ENCODE results near the gene POU4F3.
"Not testable (repeated sequence)": the region's sequence is repeated elsewhere in the genome, so short reads cannot be mapped to it uniquely, and the experiment has no call there.

The POU4F3 gene

GRCh38 chr5:146338774-146339714 is at the start of gene POU4F3:
Gene POU4F3, plus strand, starts transcription at chr5:146338839. Its CDS starts 274 bp downstream, at chr5:146339113.
- Histone ChIP-seq H3K4me2 (ENCODE audit: low read length) (no peak within 1 kb of the TSS), H2AFZ (ENCODE audit: low read depth, low read length) (no peak within 1 kb of the TSS), H3K27ac (ENCODE audit: low read length) (no peak within 1 kb of the TSS), H3K9me3 (ENCODE audit: insufficient read depth, low read length) (no peaks in the 10 kb centered on the region), H3K79me2 (ENCODE audit: low read length) (no peaks in the 10 kb centered on the region), H4K20me1 (ENCODE audit: insufficient read depth, low read length) (no peaks in the 10 kb centered on the region), H3K27me3 (ENCODE audit: low read depth, low read length) (no peaks in the 10 kb centered on the region), H3K4me1 (ENCODE audit: low read length) (no peaks in the 10 kb centered on the region), H3K9ac (ENCODE audit: low read length) (no peak within 1 kb of the TSS), H3K4me3 (ENCODE audit: low read length) (no peak within 1 kb of the TSS), H3K36me3 (replicated peaks; ENCODE audit: low read depth, low read length) (no peaks in the 10 kb centered on the region)
- TF ChIP-seq CTCF (IDR thresholded peaks at IDR 0.05; ENCODE audit: low read depth, low read length) (no peak), EZH2phosphoT487 (IDR thresholded peaks at IDR 0.05; ENCODE audit: low read depth) (no peak)

- Histone ChIP-seq H3K4me3 (ENCODE audit: low read length) (no peak overlapping the region), H3K4me1 (ENCODE audit: low read length) (no peaks in the 10 kb centered on the region), H3K36me3 (replicated peaks; ENCODE audit: low read depth, low read length) (peaks cover 4% of the 10 kb centered on the region), H4K20me1 (ENCODE audit: insufficient read depth, low read length) (no peaks in the 10 kb centered on the region), H3K27ac (ENCODE audit: low read length) (no peak overlapping the region), H3K9ac (ENCODE audit: low read length) (no peak overlapping the region), H3K79me2 (ENCODE audit: low read length) (no peaks in the 10 kb centered on the region), H3K27me3 (ENCODE audit: low read depth, low read length) (no peaks in the 10 kb centered on the region), H2AFZ (ENCODE audit: low read depth, low read length) (no peak overlapping the region), H3K9me3 (ENCODE audit: insufficient read depth, low read length) (no peaks in the 10 kb centered on the region), H3K4me2 (ENCODE audit: low read length) (no peak overlapping the region)
- TF ChIP-seq EZH2phosphoT487 (IDR thresholded peaks at IDR 0.05; ENCODE audit: low read depth) (no peak), CTCF (IDR thresholded peaks at IDR 0.05; ENCODE audit: low read depth, low read length) (no peak)
These were observed 48.3 kb upstream of the POU4F3 start for GRCh38 chr5:146290318-146290717.

GRCh38 chr5:146291421-146292074 is 47.1 kb upstream of the POU4F3 start:
- Histone ChIP-seq H3K79me2 (ENCODE audit: low read length) (no peaks in the 10 kb centered on the region), H3K4me2 (ENCODE audit: low read length) (no peak overlapping the region), H3K27me3 (ENCODE audit: low read depth, low read length) (no peaks in the 10 kb centered on the region), H3K27ac (ENCODE audit: low read length) (no peak overlapping the region), H3K4me1 (ENCODE audit: low read length) (no peaks in the 10 kb centered on the region), H3K9me3 (ENCODE audit: insufficient read depth, low read length) (no peaks in the 10 kb centered on the region), H3K36me3 (replicated peaks; ENCODE audit: low read depth, low read length) (peaks cover 3% of the 10 kb centered on the region), H4K20me1 (ENCODE audit: insufficient read depth, low read length) (no peaks in the 10 kb centered on the region), H3K4me3 (ENCODE audit: low read length) (no peak overlapping the region), H3K9ac (ENCODE audit: low read length) (no peak overlapping the region), H2AFZ (ENCODE audit: low read depth, low read length) (no peak overlapping the region)
- TF ChIP-seq EZH2phosphoT487 (IDR thresholded peaks at IDR 0.05; ENCODE audit: low read depth) (no peak), CTCF (IDR thresholded peaks at IDR 0.05; ENCODE audit: low read depth, low read length) (peak; percentile 57)

GRCh38 chr5:146296245-146296644 is 42.4 kb upstream of the POU4F3 start:
- no peak overlapping the region for H3K4me3 ChIP-seq (ENCODE audit: low read length)
- H3K36me3 ChIP-seq (replicated peaks; ENCODE audit: low read depth, low read length), result no peaks in the 10 kb centered on the region
- TF ChIP-seq EZH2phosphoT487 (IDR thresholded peaks at IDR 0.05; ENCODE audit: low read depth) (no peak), CTCF (IDR thresholded peaks at IDR 0.05; ENCODE audit: low read depth, low read length) (no peak)
- H4K20me1 ChIP-seq (ENCODE audit: insufficient read depth, low read length), result no peaks in the 10 kb centered on the region
- H3K9me3 ChIP-seq (ENCODE audit: insufficient read depth, low read length), result no peaks in the 10 kb centered on the region
- H3K9ac ChIP-seq (ENCODE audit: low read length), result no peak overlapping the region
- H3K4me2 ChIP-seq (ENCODE audit: low read length), result no peak overlapping the region
- H3K4me1 ChIP-seq (ENCODE audit: low read length), result no peaks in the 10 kb centered on the region
- H2AFZ ChIP-seq (ENCODE audit: low read depth, low read length), result no peak overlapping the region
- no peak overlapping the region for H3K27ac ChIP-seq (ENCODE audit: low read length)
- no peaks in the 10 kb centered on the region for H3K79me2 ChIP-seq (ENCODE audit: low read length)
- no peaks in the 10 kb centered on the region for H3K27me3 ChIP-seq (ENCODE audit: low read depth, low read length)

- H3K9ac ChIP-seq (ENCODE audit: low read length); H3K9me3 ChIP-seq (ENCODE audit: insufficient read depth, low read length); H3K27ac ChIP-seq (ENCODE audit: low read length); H2AFZ ChIP-seq (ENCODE audit: low read depth, low read length); H3K36me3 ChIP-seq (replicated peaks; ENCODE audit: low read depth, low read length); H3K4me3 ChIP-seq (ENCODE audit: low read length); H3K79me2 ChIP-seq (ENCODE audit: low read length); H4K20me1 ChIP-seq (ENCODE audit: insufficient read depth, low read length); H3K4me2 ChIP-seq (ENCODE audit: low read length); H3K4me1 ChIP-seq (ENCODE audit: low read length); H3K27me3 ChIP-seq (ENCODE audit: low read depth, low read length): not testable (repeated sequence)
These were observed 39.7 kb upstream of the POU4F3 start for GRCh38 chr5:146298920-146299319.
